Vagina (tissue), 2 donors: ENCODE measurements around the gene PROM2. TPM values are rescaled to one million over a fixed set of nuclear protein-coding genes. Genes with fewer than 3 reads are reported as not detected.

Experiments
- DNase-seq, 2 donors: peaks; one replicate each; pipeline ENCODE4 v3.0.0-alpha.2; 2017; ENCODE audit errors: extremely low spot score in 2 of 2
- H3K27ac ChIP-seq: fragments of 200-600 bp; sonication (generic); one replicate; pipeline ENCODE4 v1.5.1; 2019
- H3K27me3 ChIP-seq: fragments of 200-600 bp; sonication (generic); one replicate; pipeline ENCODE4 v1.5.1; 2019
- H3K36me3 ChIP-seq, 2 donors: fragments of 200-600 bp; sonication (generic); one replicate each; pipeline ENCODE4 v1.5.1; 2017 to 2019
- H3K4me1 ChIP-seq: fragments of 200-600 bp; sonication (generic); one replicate; pipeline ENCODE4 v1.5.1; 2019
- H3K4me3 ChIP-seq, 2 donors: fragments of 200-600 bp; sonication (generic); 1 replicate in 1 of 2; 2 replicates in 1 of 2; pipeline ENCODE4 v1.5.1; 2016 to 2019
- H3K9me3 ChIP-seq: fragments of 200-600 bp; sonication (generic); one replicate; pipeline ENCODE4 v1.5.1; 2019
- POLR2A ChIP-seq, 2 donors: fragments of 450-650 bp; IDR thresholded peaks; one replicate each; pipeline ENCODE4 v1.6.1; 2017; ENCODE audit warnings: antibody characterized with exemption in 2 of 2, mild to moderate bottlenecking in 2 of 2, moderate library complexity in 2 of 2
- POLR2AphosphoS5 ChIP-seq, 2 donors: sonication (generic); formaldehyde crosslinking; IDR thresholded peaks; one replicate each; pipeline ENCODE4 v1.9.0; 2017; ENCODE audit warnings: antibody characterized with exemption in 2 of 2, mild to moderate bottlenecking in 2 of 2, low read depth in 1 of 2; ENCODE audit not compliant: insufficient read depth in 1 of 2
- intact Hi-C: fragments of 100-400 bp; cut with DNase I; formaldehyde crosslinking; loops from one replicate; pipeline ENCODE4 v1.15.1; 2023
- total RNA-seq: library from RNA; depleted of rRNA; stranded (reverse); fragments of >200 nt; gene quantifications from one replicate; pipeline ENCODE4 v1.2.3, GENCODE V29; 2016
- TF ChIP-seq, protein P1 (sequence below), 3 experiments: fragments of 450-650 bp in 2 of 3; fragments of 200-600 bp in 1 of 3; sonication (generic) in 1 of 3; IDR thresholded peaks; one replicate each; pipeline ENCODE4 v1.5.1; 2017 to 2019; ENCODE audit warnings: antibody characterized with exemption in 3 of 3, mild to moderate bottlenecking in 2 of 3, moderate library complexity in 2 of 3

Gene PROM2
- total RNA-seq, 1 donor from 2014 or later: 70.5 TPM

DNA sequence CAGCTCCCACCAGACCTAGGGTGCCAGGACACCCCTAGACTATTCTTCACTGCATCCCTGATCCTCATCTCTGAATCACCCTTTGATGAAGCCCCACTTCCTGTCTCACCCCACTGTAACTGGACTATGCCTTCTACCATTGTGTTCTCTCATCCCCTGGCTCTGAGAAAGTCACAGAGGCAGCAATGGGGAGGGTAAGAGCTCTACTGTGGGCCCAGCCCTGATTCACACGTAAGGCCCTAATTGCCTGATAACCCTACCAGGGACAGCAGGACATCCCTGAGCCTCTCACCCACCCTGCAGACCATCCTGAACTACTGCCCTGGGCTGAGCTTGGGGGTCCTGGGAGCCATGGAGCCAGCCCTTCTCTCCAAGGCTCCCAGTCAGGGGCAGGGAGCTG, 1.5 kb upstream of the PROM2 start:
- Histone ChIP-seq H3K27me3 (no peaks in the 10 kb centered on the region), H3K4me3 (no peak overlapping the region), H3K4me1 (peaks cover 13% of the 10 kb centered on the region), H3K27ac (no peak overlapping the region), H3K9me3 (no peaks in the 10 kb centered on the region), H3K36me3 (no peaks in the 10 kb centered on the region)
- intact Hi-C loops: no loop called here
- no peak for DNase-seq
- TF ChIP-seq, protein P1, sequence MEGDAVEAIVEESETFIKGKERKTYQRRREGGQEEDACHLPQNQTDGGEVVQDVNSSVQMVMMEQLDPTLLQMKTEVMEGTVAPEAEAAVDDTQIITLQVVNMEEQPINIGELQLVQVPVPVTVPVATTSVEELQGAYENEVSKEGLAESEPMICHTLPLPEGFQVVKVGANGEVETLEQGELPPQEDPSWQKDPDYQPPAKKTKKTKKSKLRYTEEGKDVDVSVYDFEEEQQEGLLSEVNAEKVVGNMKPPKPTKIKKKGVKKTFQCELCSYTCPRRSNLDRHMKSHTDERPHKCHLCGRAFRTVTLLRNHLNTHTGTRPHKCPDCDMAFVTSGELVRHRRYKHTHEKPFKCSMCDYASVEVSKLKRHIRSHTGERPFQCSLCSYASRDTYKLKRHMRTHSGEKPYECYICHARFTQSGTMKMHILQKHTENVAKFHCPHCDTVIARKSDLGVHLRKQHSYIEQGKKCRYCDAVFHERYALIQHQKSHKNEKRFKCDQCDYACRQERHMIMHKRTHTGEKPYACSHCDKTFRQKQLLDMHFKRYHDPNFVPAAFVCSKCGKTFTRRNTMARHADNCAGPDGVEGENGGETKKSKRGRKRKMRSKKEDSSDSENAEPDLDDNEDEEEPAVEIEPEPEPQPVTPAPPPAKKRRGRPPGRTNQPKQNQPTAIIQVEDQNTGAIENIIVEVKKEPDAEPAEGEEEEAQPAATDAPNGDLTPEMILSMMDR (IDR thresholded peaks at IDR 0.05): no peak
- no peak for TF ChIP-seq POLR2A (IDR thresholded peaks at IDR 0.05)
- no peak for TF ChIP-seq POLR2AphosphoS5 (IDR thresholded peaks at IDR 0.05; ENCODE audit: insufficient read depth in 1 of 2, low read depth in 1 of 2)

DNA sequence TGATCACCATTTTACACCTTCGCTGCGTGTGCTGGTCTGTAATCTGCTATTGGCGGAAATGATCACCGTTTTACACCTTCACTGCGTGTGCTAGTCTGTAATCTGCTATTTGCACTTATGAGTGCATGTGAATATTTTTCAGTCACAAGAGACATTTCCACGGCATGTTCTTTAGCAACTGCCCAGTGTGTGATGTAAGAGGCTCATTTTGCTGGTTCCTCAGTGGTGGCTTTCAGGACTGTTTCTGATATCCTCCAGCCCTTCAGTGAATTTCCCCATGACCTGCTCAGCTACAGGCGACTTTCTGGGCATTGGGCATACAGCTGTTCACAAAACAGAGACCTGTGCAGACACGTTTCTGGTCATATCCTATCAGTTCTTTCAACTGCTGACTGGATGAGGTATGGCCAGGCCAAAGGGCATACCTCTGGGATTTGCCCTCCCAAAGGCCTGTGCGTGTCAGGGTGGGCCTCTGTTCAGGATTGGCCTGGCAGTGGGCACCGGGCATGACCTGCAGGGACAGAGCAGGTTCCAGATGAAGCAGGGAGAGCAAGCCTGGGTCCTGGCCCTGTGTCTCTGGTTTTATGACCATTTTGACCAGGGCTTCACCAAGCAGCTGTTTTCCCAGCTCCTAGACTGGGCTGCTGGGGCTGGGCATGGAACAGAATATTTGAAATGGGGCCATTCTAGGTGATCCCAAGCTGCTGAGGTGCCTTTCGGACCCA, 521 bp upstream of the PROM2 start:
- Histone ChIP-seq H3K36me3 (no peaks in the 10 kb centered on the region), H3K27me3 (no peaks in the 10 kb centered on the region), H3K4me1 (peaks cover 15% of the 10 kb centered on the region), H3K9me3 (no peaks in the 10 kb centered on the region), H3K27ac (no peak overlapping the region), H3K4me3 (no peak overlapping the region)
- no peak for DNase-seq
- TF ChIP-seq, protein P1 (IDR thresholded peaks at IDR 0.05): no peak
- no peak for TF ChIP-seq POLR2AphosphoS5 (IDR thresholded peaks at IDR 0.05; ENCODE audit: insufficient read depth in 1 of 2, low read depth in 1 of 2)
- no peak for TF ChIP-seq POLR2A (IDR thresholded peaks at IDR 0.05)
- intact Hi-C loops: no loop called here

DNA sequence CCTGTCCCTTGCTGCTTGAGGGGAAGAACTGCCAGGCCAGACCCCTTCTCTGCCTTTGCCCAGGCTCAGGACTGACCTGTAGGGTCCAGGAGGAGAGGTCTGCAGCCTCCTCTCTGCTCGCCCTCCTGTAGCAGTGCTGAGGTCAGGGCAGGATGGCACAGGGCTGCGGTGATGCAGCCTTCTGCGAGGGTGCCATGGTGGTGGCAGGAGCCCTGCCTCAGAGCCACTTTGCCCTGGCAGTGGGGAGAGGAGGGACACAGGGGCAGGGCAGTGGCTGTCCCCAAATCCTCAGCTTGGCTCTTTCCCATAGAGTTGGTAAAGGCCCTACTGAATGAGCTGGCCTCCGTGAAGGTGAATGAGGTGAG, 884 bp downstream of the PROM2 start:
- TF ChIP-seq, protein P1 (IDR thresholded peaks at IDR 0.05): no peak
- TF ChIP-seq POLR2A (IDR thresholded peaks at IDR 0.05) (no peak), POLR2AphosphoS5 (IDR thresholded peaks at IDR 0.05; ENCODE audit: insufficient read depth in 1 of 2, low read depth in 1 of 2) (no peak)
- H3K4me1 ChIP-seq: peaks cover 15% of the 10 kb centered on the region
- H3K9me3 ChIP-seq: no peaks in the 10 kb centered on the region
- peak overlapping the region in 1 of 2 donors; percentile 41 for H3K4me3 ChIP-seq
- H3K36me3 ChIP-seq: no peaks in the 10 kb centered on the region
- peak overlapping the region; percentile 77 for H3K27ac ChIP-seq
- no peaks in the 10 kb centered on the region for H3K27me3 ChIP-seq
- intact Hi-C loops: no loop called here
- DNase-seq: no peak

DNA sequence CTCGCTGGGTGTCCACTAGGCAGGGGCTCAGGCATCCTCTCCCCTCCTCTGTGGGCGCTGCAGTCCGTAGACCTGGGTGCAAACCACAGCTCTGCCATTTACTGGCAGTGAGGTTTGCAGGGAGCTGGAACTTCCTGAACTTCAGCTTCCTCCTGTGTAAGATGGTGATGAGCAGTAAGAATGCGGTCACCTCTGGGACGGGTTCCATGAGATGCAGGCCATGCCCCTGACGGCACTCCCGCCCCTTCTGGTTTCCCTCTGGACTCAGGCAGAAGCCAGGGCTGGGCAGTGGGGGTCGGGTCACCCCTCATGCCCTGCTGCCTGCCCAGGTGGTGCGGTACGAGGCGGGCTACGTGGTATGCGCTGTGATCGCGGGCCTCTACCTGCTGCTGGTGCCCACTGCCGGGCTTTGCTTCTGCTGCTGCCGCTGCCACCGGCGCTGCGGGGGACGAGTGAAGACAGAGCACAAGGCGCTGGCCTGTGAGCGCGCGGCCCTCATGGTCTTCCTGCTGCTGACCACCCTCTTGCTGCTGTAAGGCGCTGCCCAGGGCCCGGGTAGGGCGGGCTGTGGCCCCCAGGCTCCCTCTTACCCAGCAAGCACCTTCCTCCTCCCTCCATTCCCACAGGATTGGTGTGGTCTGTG, 1.5 kb downstream of the PROM2 start:
- peaks cover 15% of the 10 kb centered on the region for H3K4me1 ChIP-seq
- TF ChIP-seq, protein P1 (IDR thresholded peaks at IDR 0.05): no peak
- TF ChIP-seq POLR2A (IDR thresholded peaks at IDR 0.05): no peak
- TF ChIP-seq POLR2AphosphoS5 (IDR thresholded peaks at IDR 0.05; ENCODE audit: insufficient read depth in 1 of 2, low read depth in 1 of 2): no peak
- peak overlapping the region in 1 of 2 donors; percentile 41 for H3K4me3 ChIP-seq
- no peak for DNase-seq
- H3K9me3 ChIP-seq: no peaks in the 10 kb centered on the region
- intact Hi-C loops: no loop called here
- no peaks in the 10 kb centered on the region for H3K36me3 ChIP-seq
- no peaks in the 10 kb centered on the region for H3K27me3 ChIP-seq
- peak overlapping the region; percentile 77 for H3K27ac ChIP-seq
